GM21619 (cell line): ENCODE results near the gene TMEM37.
A peak's percentile ranks its signal among the peaks of the same experiment; 100 is the strongest.

Experiments used
- ATAC-seq: cut with Tn5 transposase; IDR thresholded peaks from one replicate; pipeline ENCODE4 v1.9.1; 2021; ENCODE audit not compliant: unreplicated experiment

The TMEM37 gene

DNA sequence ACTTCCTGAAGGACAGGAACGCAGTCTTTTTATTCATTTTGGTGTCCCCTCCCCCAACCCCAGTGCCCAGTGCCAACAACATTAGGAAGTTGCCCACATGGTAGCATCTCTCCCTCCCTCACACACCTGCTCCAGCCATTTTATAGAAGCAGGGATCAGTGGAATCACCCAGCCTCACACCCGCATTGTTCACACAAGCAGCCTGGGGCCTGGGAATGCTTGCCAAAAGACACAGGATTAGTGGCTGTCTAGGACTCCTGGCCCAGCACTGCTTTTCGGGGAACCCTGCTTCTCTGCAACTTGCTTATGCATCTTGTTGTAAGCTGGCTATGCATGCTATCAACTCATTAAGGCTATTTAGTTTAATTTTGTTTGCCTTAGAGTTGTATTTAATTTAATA, 17.9 kb downstream of the TMEM37 start:
- ATAC-seq, result no peak

DNA sequence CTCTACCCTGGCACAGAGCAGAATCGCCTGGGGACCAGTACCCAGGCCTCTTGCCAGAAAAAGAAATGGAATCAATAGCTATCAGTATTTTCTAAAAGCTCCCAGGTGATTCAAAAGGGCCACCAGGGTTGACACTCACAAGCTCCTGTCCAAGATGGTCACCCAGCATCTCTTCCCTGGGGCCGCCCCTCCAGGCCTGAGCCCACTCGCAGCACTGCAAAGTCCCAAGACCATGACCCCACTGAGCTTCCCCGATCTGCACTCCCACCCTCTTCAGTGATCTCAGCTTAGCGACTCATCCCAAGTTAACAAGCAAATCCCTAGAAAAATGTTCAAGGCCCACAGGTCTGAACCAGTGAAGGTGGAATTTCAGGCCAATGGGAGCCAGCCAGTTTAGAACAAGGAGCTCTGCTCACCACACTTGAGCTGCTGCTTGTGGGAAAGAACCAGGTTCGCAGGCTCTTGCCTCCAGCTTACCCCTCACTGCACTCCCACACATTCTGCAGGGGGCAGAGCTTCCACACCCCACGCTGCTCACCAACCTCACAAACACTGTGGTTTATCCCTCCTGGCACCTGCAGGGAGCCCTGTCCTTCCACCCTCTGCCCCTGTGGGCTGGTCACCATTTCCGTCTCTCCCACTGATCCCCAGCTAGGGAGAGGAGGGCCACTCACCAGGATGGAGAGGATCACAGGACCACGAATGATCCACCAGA, 19.8 kb downstream of the TMEM37 start:
- ATAC-seq, result no peak

- ATAC-seq, result no peak
Measured at GRCh38 chr2:119453972-119454593, 22.4 kb downstream of the TMEM37 start.

- no peak for ATAC-seq
Measured at GRCh38 chr2:119455066-119455718, 23.5 kb downstream of the TMEM37 start.

GRCh38 chr2:119460076-119460475, 28.4 kb downstream of the TMEM37 start:
- no peak for ATAC-seq

DNA sequence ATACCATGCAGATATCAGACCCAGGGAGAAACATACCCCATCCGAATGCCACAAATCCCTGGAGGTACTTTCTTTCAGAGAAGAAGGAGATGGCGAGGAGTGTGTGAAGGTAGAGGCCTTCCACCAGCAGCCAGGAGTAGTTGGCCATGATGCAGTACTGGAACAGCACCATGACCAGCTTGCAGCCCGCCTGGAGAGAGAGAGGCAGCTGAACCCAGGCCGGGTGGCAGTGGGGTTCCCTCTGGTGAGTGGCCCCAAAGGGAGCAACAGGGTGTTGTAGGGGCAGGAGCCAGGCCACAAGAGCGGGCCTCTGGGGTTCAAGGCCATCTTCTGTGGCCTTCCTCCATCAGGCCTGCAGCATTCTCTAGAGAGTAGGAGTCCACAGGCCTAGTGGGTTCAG, 30.2 kb downstream of the TMEM37 start:
- no peak for ATAC-seq

GRCh38 chr2:119462574-119462973, 30.9 kb downstream of the TMEM37 start:
- ATAC-seq, result no peak

- no peak for ATAC-seq
Measured at GRCh38 chr2:119463136-119463535, 31.5 kb downstream of the TMEM37 start.

- ATAC-seq, result no peak
Measured at GRCh38 chr2:119463990-119464389, 32.3 kb downstream of the TMEM37 start.

GRCh38 chr2:119464981-119465380, 33.3 kb downstream of the TMEM37 start:
- ATAC-seq, result no peak

- no peak for ATAC-seq
Measured at GRCh38 chr2:119465687-119466086, 34.0 kb downstream of the TMEM37 start.

- ATAC-seq, result no peak
Measured at GRCh38 chr2:119466373-119466772, 34.7 kb downstream of the TMEM37 start.

- ATAC-seq, result peak; percentile 37
Measured at GRCh38 chr2:119468154-119468955, 36.7 kb downstream of the TMEM37 start.

GRCh38 chr2:119469131-119469530, 37.5 kb downstream of the TMEM37 start:
- ATAC-seq, result peak; percentile 3

GRCh38 chr2:119469661-119470297, 38.1 kb downstream of the TMEM37 start:
- no peak for ATAC-seq

DNA sequence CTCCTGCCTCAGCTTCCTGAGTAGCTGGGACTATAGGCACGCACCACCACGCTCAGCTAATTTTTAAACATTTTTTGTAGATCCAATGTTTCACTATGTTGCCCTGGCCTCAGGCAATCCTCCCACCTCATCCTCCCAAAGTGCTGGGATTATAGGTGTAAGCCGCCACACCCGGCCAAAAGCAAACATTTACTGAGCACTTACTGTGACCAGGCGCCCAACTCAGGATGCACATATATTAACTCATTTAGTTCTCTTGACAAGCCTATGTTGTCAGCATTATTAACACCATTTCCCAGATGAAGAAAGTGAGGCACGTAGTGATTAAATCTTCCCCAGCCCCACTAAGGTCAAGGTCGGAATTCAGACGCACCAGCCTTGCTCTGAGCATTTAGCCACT, 41.1 kb downstream of the TMEM37 start:
- no peak for ATAC-seq

DNA sequence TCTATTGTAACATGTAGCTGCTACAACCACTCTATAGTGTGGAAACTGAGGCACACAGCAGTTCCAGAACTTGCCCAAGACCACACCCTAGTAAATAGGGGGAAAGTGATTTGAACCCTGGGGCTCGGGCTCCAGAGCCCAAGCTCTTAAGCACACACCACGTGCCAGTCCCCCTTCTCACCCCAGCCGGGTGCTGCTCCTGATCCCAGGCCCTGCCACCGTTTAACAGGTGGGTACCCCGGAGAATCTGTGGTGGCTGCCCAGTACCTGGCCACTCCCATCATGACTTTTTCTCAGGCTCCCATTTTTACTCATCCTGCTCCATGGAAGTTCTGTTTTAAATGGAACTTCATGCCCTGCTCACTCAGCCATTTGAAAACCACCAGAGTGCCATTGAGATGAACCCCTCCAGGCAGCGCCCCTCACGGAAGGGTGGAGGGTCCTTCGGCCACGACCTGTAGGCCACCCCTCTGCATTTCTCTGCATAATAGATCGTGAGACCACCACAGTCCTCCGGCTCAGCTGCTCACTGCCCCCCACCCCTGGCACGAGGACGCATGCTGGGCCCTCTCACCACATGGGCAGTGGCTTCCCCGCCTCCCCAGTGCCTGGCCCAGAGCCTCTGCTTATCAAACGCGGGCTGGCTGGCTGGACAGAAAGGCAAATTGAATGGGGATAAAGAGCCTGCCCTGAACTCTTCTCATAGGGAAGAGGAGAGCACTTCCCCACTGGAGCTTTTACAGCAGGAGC, 42.1 kb downstream of the TMEM37 start:
- ATAC-seq, result no peak

- no peak for ATAC-seq
Measured at GRCh38 chr2:119474371-119475224, 42.9 kb downstream of the TMEM37 start.

GRCh38 chr2:119475225-119475856, 43.7 kb downstream of the TMEM37 start:
- no peak for ATAC-seq
